Fibroblast of skin of back (primary cell): ENCODE results near the gene MXRA8.

Experiments
- DNase-seq: peaks from one replicate; pipeline ENCODE4 v3.0.0-alpha.2; 2013

The MXRA8 gene

DNA sequence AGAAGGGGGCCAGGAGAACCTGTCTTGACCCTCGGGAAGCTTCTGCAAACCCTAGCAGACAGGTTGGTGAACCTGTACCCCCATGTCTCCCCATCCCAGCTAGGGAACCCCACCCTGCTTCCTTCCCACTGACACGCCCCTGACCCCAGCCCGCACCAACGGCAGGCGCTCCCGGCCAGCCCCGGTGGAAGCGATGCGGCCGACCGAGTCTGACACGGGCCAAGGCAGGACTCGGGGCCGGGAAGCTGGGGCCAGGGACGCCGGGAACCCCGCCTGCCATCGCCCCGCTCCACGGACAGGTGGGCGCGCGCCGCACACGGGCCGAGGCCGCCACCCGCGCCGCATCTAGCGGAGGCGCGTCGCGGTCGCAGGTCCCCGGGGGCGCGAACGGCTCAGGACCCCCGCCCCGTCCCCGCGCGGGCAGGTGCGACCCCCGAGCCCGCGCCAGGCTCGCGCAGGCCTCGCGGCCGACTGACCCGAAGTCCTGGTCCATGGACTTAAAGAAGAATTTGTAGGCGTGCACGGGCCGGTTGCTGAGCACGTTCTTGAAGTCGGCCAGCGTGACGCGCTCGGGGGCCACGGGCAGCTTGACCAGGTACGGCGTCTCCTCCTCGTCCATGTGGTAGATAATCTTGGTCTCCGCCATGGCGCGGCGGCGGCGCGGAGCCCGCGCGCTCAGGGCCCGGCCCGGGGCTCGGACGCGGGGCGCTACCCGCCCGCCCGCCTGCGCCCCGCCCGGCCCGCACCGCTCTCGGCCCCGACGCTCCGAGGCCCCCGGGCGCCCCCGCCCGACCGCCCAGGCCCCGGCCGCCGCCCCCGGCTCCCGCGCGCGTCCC is 9.7 kb downstream of the MXRA8 start:
- no peak for DNase-seq

GRCh38 chr1:1347663-1348419 is 10.5 kb downstream of the MXRA8 start:
- DNase-seq, result no peak

DNA sequence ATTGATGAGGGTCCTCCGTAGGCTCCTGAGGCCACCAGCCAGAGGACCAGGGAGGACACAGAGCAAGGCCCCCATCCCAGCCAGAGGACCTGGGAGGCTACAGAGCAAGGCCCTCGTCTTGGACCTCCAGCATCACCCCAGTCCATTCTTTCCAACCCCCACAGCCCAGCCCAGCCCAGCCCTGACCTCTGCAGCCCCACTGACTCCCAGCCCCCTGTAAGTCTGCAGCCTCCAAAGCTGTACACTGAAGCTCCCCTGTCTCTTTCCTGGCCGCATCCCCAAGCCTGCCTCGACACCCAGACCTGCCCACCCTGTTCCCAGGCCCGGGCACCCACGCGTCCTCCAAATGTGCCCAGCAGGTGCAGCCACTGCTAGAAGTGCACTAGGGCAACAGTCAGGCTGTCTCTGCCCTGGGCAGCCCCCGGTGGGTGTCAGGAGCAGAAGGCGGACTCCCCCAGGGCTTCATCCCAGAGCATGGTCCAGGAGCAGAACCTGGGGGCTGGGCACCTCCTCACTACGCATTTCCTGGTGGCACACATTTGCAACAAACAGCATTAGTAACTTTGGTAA is 11.2 kb downstream of the MXRA8 start:
- DNase-seq, result no peak

DNA sequence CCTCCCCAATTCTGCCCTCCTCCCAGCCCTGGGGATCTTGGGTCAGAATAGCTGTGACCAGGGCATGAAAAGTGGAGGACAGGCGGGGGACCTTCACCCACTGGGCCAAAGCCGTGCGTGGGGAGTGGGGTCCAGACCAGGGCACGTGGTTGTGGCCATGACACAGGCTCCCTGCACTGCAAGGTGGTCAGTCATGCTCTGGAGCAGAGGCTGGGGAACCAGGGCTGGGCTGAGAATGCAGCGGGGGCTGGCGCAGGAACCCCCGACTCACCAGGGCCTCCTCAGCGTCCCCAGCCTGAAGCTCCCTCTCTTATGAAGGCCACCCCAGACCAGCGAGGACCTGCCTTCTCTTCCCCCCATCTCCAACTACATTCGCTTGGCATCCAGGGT is 11.9 kb downstream of the MXRA8 start:
- DNase-seq, result no peak

DNA sequence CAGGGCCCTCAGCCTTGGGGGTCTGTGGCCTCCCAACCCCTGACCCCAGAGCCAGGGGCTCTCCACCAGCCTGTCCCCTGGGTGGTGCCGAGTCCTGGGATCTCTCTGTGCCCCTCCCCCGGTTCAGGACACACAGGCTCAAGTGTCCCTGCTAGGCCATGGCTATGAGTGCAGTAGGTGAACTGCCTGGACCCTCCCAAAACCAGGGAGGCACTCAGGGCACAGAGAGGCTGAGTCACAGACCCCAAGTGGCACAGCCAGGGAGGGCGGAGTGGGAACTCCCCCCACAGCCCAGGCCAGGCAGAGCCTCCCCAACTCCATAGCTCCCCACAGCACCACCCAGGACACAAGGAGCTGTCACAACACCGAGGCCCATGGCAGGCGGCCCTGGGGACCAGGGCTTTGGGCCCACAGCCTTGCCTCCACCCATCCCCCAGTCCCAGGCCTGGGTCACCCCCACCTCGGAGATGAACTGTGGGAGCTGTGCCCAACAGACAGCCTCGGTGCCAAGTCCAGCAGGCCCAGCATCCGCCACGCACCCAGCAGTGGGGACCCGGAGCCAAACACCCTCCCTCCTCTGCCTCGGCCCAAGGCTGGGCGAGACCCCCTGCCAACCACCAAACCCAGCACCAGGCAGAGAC is 12.4 kb downstream of the MXRA8 start:
- DNase-seq, result no peak

DNA sequence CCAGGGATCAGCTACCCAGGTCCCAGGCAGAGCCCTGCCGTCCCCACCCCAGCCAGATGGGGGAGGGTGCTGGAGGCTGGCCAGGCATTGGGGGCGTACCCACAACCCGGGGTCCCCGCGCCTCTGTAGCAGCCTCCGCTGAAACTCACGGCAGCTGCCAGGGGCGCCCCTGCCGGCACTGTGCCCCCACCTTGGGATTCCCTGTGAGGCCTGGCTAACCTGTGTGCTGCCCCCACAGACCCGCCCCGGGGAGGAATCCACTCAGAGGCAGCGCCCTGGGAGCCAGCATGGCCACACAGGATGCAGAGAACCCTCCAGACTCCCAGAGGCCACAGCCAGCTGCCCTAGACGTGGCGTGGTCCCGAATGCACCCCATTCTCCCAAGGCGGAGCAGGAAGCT is 13.0 kb downstream of the MXRA8 start:
- no peak for DNase-seq

DNA sequence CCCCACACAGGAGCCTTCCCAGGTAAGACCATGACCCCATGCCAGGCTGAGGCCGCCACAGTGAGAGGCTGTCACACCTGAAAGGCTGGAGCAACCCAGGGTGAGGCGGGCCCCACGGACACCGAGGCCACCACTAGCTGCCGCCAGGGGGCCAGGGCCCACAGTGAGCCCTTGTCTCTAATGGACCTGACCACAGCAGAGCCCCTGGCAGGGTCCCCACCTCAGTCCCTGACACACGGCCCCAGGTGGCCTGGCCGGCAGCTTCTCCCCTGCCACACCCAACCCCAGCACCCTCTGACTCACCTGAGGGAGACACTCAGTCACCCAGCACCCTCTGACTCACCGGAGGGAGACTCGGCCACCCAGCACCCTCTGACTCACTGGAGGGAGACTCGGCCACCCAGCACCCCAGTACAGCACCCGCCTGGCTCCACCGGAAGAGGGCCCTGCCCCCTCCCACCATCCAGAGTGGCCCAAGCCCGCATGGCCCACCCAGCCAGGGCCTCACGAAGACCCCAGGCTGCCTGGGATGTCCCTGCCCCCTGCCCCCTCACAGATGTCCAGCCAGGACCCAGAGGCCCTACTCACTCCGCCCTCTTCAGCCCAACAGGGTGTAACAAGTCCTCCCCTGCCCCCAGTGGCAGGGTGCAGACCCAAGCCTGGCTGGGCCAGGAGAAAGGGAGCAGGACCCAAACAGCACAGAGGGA is 13.5 kb downstream of the MXRA8 start:
- DNase-seq, result peak; percentile 81

GRCh38 chr1:1343811-1344421 is 14.4 kb downstream of the MXRA8 start:
- no peak for DNase-seq

DNA sequence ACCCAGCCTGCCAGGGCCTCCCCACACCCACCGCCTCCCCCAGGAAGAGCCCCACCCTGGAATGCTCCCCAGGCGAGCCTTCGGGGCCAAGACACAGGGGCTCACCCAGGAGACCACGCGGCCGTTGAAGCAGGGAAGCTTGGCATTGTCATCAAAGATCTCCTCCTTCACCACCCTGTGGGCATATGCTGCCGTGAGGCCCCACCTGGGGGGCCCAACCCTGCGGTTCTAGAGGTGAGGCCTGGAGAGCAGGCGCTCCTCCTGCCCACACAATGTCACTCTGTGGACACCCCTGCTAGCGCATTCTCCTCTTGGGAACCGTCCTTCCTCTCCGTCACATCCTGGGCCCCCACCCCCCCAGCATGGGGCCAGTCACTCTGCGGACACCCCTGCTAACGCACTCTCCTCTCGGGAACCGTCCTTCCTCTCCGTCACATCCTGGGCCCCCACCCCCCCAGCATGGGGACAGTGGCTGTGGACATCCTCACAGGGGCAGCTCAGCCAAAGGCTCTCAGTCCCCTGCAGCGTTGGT is 15.7 kb downstream of the MXRA8 start:
- DNase-seq, result no peak

DNA sequence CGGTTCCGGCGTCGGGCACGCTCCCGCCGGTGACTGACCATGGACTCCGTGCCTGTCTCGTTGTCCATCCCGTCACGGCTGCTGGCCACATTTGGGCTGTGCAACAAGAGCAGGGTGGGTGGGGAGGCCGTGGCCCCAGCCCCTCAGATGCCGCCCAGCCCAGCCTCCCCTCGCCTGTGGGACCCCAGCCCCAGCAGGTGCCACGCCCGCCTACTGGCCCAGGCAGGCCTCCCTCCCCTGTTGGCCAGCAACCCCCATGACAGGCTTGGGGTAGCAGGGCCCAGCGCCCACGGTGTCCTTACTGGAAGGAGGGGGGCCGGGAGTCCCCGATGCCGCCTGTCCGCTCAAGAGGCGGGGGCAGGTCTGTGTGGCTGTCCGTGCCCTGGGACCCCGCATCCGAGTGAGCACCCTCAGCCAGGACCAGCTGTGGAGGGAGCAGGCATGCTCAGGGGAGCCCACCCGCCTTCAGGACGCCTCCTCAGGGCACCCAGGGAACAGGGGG is 16.2 kb downstream of the MXRA8 start:
- no peak for DNase-seq

DNA sequence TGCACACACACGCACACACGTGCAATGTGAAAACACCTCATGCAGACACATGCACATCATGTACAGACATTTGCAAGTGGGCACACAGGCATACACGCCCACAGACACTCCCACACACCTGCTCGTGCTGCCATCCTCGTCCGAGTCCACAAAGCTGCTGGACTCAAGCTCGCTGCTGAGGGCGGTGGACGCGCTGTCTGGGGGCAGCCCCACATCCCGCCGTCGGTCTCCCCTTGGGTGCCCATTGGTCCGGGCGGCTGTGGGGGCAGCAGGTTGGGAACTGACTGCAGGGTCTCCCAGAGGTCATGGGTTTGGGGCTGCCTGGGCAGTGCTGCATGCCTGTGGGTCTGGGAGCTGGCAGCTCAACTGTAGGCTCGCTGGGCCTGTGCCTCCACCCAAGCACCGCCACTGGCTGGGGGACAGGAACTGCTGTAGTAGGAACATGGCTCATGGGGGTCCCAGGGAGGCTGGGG is 16.8 kb downstream of the MXRA8 start:
- no peak for DNase-seq

DNA sequence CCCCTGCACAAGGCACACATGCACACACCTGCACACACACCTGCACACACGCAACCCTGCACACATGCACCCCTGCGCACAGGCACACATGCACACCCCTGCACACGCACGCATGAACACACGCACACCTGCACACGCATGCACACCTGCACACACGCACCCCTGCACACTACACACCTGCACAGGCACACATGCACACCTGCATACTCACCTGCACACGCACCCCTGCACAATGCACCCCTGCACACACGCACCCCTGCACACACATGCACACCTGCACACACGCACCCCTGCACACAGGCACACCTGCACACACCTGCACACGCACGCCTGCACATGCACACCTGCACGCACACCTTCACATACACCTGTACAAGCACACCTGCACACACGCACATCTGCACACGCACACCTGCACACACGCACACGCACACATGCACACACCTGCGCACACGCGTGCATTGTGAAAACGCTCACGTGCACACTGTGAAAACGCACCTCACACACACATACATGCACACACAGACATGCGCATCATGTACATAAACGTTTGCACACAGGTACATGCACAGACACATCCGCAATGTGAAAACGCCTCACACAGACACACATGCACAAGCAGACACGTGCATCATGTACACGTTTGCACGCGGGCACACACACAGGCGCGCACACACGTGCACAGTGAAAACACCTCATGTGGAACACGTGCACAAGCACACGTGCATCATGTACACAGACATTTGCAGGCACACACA is 17.4 kb downstream of the MXRA8 start:
- no peak for DNase-seq

DNA sequence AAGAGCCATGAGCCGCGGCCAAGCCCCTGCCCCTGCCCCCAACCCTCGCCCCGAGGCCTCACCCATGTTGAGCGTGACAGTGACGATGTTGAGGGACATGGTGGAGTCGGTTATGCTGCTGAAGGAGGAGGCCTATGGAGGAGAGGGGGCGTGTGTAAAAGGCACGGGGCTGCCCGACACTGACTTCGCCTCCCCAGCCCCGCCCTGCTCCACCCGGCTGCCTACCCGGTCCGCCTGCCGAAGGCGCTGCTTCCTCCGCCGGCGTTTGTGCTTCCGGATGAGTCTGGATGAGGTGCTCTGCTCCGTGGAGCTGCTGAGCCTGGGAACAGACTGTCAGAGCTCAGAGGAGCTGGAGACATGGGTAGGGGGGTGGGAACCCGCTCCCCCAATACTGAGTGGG is 18.2 kb downstream of the MXRA8 start:
- DNase-seq, result no peak

DNA sequence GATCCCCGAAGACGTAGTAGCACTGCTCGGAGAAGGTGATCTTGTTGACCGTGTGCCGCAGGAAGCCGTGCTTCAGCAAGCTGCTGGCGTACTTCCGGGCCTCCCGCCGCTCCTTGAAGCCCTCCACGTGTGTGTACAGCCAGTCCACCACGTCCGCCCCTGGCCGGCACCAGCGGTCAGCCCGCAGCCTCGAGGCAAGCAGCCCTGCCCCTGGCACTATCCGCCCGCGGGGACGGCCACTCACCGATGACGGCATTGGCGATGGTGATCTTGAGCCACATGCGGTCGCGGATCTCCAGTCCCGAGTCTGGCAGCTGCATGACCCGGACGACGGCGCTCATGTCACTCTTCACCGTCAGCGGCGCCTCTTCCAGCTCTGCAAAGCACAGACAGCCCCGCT is 20.1 kb downstream of the MXRA8 start:
- DNase-seq, result no peak

DNA sequence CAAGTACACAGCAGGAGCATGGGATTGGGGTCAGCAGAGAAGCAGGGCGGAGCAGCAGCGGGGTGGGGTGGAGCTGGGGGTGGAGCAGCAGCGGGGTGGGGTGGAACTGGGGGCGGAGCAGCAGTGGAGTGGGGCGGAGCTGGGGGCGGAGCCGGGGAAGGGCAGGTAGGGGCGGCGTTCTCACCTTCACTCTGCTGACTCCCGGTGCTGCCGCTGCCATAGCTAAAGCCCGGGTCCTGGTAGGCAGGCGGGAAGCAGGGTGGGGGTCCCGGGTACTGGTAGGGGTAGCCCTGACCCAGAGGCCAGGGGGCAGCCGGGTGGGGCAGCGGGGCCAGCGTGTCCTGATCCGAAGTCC is 20.6 kb downstream of the MXRA8 start:
- no peak for DNase-seq

DNA sequence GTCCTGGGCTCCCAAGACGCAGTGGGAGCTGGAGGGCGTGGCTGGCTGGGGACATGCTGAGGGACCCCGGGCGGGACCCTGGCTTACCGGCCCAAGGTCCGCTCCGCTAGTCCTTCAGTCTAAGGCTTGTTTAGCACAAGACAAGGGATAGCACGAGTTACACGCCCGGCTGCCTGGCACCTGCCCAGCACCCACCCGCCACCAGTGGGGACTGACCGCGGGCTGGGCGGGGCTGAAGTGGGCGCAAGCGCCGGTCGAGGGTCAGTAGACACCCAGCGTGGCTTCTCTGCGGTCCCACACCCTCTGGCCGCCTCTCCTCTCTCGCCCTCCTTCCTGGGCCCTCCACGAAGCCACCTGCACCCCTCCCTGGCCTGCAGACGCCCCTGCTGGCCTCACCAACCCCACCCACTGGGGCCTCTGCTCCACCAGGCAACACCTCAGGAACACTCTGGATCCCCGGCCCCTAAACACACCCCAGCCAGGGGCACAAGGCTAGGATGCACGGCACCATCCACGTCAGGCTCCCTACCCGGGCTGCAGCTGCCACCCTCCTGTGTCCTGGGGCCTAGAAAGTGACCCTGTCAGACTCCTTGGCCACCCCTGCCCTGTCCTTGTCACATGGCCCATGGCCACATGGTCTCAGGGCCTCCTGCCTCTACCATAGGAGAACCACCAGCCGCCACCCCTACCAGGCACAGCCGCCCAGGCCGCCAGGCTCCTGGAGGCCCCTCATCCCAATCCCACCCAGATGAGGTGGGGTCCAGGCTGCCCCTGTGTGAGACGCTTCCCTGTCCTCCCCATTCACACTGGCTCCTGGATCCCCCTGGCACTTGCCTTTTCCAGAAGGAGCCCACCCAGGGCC is 21.2 kb downstream of the MXRA8 start:
- no peak for DNase-seq

GRCh38 chr1:1336446-1336845 is 21.9 kb downstream of the MXRA8 start:
- DNase-seq, result no peak

- no peak for DNase-seq
Observed at GRCh38 chr1:1335792-1336248, 22.5 kb downstream of the MXRA8 start.

DNA sequence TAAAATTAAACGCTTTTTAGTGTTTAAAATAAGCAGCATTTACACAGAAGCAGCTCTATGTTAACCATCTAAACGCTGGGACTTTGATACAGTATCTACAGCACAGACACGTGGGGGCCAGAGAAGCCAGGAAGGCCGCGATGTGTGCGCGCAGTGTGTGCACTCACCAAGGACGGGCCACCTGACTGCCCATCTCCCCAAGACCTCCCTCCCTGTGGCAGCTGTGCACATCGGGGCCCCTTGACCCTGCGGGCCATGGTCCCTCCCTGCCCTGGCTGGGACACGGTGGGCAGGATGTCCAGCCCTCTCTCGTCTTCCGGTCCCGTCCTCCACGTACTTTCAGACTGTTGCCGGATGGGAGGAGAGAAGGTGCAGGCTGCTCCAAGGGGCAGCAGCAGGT is 23.1 kb downstream of the MXRA8 start:
- no peak for DNase-seq

- DNase-seq, result no peak
Observed at GRCh38 chr1:1334835-1335234, 23.5 kb downstream of the MXRA8 start.
